Activated T-helper 1 cell treated with Interleukin-2 at 50 U/mL for 16 hours (primary cell): ENCODE data around the gene NRP1.
A peak's percentile ranks its signal among the peaks of the same experiment; 100 is the strongest.
"Not testable (repeated sequence)": the region's sequence is repeated elsewhere in the genome, so short reads cannot be mapped to it uniquely, and the experiment has no call there.

Experiments
- DNase-seq: peaks from one replicate; pipeline ENCODE4 v3.0.0-alpha.2; 2020; ENCODE audit warnings: low read depth

NRP1 gene

DNA sequence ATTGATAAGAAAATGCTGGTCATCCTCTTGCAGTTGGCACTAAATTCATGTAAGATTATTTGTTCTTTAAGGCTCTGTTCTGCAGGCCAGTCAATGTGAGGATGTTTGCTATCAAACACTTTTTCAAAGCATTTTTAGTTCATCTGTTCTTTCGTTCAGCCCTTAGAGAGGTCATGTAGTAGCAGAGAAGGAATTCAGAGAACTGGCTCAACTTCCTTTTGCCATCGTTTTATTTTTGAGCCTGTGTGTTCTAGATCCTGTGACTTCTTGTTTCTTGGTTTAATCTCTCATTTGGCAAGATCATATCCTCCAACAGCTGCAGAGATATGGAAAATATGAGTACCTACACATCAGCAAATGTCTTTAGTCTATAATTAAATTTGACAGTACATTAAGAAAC lies 184.3 kb downstream of the NRP1 start:
- no peak for DNase-seq

- no peak for DNase-seq
Observed at GRCh38 chr10:33147013-33147310, 187.5 kb downstream of the NRP1 start.

GRCh38 chr10:33146189-33147012 lies 188.1 kb downstream of the NRP1 start:
- DNase-seq, result no peak

DNA sequence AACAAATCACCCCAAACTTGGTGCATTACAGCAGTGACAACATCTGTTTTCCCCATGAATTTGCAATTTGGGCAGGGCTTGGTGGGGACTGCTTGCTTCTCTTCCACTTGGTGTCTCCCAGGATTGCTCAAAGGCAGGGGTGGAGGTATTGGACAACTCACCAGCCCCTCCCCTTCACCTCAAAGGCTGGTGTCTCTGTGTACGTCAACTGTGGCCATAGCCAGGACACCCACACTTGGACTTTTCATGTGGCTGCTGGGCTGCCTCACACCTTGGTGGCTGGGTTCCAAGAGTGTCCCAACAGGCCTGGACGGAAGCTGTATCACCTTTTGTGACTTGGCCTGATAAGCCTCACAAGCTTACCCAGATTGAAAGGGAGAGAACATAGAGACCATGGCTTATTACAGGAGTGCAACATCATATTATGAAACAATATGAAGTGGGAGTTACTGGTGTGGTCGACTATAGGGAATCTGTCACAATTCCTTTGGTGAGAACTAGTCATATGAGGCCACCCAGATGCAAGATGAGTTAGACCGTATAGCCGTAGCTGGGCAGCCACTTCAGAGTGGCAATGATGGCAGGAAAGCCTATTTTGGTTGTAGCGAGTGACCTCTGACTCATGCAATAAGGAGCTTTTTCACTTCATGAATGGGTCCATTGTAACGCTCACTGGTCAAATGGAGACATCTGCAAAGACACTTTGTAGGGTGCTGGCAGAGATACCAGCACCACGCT lies 188.8 kb downstream of the NRP1 start:
- DNase-seq, result no peak

DNA sequence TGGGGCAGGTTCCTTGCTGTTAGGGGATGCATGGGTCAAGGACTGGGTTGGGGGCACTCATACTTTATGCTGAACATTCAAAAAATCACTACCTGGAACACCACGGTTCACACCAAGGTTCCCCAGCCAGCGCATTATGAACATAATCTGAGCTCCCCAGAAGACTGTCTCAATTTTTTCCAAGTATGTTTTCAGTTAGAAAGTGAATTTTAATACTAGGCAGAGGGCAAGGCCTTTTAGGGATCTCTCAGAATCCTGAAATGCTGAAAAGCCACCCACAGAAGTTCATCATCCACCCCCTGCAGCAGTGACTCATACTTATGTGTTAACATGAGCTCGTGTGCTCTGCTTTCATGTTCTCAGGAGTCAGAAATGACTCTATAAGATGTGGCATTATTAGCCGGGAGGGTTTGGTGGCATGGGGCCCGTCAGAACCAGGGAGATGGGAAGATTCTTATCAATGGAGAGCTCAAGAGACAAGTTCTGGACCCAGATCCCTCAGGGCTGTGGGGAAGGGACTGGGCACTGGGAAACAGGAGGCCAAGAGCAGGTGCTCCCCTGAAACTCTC lies 191.2 kb downstream of the NRP1 start:
- DNase-seq, result no peak

DNA sequence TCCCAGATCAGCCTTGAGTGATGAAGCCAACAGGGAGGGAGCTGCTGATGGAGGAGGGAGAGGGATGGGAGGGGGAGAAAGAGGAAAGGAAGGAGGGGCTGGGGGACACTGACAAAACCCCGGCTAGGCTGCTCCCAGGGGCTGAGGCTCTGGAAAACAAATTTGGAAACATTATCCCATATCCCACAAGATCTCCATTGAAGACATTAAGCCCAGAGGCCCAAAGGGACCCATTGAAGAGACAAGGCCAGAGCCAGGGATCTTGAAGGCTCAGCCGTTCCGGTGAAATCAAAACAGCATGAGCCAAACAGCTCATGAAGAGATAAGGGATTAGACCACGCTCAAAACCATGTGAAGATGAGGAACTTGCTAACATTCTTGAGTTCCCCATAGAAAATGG lies 192.2 kb downstream of the NRP1 start:
- no peak for DNase-seq

DNA sequence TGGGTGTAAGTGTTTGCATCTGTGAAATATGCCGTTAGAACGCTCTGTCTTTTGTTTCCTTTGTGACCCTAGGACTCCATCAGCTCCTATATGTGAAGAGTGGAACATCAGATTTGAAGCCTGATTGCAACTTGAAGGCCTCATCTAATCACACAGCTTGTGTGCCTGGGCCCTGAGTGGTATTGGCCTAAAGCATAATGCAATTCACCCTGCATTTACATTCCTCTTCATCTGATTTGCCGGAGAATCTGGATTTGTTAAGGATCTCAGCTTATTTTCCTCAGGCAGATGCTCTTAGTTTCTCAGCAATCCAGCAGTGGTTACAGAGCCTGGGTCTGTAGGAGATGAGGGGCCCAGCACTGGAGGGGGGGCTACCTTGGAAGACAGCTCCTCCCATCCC lies 193.2 kb downstream of the NRP1 start:
- DNase-seq, result no peak

DNA sequence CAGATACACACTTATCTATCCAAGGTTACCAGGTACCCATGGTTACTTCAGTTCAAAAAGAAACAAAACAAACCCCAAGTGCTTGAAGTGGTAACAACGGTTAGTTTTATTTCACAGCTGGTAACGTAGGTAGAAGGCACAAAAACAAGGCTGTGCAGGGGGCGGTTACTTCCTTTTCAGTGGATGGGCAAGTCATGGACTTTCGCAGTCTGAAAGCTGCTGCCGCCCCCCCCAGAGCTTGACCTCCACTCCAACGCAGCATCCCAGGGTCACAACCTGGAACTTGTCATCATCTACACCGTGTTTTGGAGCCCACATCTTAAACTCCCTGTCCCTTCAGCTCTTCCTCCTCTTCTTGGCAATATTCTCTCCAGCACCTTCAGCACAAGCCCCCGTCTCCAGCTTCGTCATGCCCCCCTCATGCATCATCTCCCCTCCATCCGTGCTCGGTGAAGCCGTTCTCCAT lies 195.3 kb downstream of the NRP1 start:
- peak; percentile 49 for DNase-seq

DNA sequence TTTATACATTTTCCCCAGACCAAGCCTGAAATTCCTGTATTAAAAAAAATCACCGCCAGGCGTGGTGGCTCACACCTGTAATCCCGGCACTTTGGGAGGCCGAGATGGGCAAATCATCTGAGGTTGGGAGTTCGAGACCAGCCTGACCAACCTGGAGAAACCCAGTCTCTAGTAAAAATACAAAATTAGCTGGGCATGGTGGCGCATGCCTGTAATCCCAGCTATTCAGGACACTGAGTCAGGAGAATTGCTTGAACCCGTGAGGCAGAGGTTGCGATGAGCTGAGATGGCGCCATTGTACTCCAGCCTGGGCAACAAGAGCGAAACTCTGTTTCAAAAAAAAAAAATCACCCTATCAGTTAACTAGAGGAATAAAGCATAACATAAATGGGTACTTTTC lies 195.8 kb downstream of the NRP1 start:
- not testable (repeated sequence) for DNase-seq

DNA sequence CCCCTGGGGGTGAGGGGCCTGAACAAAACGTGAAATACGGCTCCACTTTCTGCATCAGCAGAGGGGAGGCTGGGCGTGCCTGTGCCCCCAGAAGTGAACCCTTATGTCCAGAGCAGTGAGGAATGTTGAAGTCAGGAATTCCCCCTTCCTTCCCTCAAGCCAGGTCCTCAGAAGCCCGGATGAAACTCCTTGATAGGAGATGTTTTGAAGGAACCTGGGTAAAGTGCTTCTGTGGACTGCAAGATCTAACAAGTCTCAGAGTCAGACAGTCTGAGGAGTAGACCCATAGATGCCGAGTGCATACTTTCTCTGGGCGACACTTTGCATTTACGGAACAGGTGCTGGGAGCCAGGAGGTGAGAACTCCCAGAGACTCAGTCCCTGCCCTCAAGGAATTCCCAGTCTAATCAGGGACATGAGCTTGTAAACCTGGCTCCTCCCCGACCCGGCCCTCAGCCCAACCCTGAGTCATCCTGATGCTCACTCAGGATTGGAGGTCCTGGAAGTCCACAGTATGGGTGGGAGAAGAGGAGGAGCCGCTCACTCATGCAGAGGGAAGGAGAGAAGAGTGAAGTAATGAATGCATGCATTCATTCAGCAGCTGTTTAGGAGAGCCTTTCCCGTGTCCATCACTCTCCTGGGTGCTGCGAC lies 197.0 kb downstream of the NRP1 start:
- no peak for DNase-seq

GRCh38 chr10:33136781-33137180 lies 197.7 kb downstream of the NRP1 start:
- DNase-seq, result no peak

GRCh38 chr10:33136271-33136670 lies 198.2 kb downstream of the NRP1 start:
- no peak for DNase-seq

DNA sequence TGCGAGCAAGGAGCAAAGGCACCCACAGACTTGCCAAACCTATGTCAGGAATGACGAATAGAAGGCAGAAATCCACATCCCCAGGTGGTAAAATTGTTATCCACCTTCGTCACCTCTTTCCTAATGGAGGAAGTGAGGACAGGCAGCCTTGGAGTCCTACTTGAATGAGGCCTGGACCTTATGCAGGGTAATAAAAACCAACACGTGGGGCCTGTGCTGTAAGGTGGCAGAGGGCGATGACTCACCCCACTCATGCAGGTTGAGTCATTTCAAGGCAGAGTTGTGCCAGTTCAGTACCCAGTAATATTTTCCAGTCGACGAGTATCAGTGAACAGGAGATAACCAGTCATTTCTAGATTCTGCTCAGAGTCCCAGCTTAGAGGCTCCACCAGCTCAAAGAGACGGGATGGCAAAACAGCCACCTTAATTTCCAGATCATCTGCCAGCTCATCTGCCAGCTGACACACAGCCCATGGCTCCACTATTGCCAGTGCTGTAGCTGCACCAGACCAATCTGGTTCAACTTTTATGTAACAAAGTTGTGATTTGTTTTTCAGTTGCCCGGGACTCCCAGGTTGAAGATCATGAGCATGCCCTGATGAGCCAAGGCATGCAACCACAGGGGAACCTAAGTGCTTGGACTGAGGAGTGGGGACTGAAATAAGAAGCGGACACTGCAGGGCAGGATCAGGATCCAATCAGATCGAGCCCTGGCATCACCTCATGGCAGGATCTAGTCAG lies 200.3 kb downstream of the NRP1 start:
- peak; percentile 57 for DNase-seq

- DNase-seq, result no peak
Observed at GRCh38 chr10:33133557-33133956, 200.9 kb downstream of the NRP1 start.

DNA sequence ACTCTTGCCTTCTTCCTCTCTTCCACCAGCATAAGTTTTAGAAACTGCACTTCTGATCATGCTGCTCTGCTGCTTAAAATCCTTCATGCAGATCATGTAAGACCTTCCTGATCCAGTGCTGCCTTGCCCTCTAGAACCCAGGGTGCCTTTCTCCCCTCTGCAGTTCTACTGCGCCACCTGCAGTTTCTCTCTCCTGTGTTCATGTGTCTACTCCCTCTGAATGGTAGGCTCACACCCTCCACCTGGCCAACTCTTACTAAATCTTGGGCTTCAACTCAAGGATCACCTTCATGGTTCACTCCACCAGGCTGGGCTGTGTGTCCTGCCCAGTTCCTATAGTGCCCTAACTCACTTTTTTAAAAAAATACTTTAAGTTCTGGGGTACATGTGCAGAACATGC lies 201.8 kb downstream of the NRP1 start:
- DNase-seq, result no peak

DNA sequence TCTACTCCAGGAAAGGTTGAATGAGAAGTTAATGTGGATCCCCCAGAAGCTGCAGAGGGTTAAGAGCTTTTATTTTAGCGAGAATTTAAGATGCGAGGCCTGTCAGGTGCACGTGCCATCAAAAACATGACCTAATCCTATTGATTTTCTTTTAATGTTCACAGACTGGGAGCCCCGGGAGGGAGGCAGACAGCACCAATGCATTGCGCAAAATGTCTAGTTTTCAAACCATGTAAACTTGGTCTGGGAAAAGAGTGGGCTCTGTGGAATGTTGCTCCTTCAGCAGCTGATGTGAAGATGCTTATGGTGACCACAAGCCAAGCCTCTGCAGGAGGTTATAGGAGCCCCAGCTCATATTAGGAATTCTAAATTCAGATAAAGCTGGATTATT lies 204.5 kb downstream of the NRP1 start:
- DNase-seq, result no peak

- DNase-seq, result no peak
Observed at GRCh38 chr10:33129141-33129995, 205.1 kb downstream of the NRP1 start.

DNA sequence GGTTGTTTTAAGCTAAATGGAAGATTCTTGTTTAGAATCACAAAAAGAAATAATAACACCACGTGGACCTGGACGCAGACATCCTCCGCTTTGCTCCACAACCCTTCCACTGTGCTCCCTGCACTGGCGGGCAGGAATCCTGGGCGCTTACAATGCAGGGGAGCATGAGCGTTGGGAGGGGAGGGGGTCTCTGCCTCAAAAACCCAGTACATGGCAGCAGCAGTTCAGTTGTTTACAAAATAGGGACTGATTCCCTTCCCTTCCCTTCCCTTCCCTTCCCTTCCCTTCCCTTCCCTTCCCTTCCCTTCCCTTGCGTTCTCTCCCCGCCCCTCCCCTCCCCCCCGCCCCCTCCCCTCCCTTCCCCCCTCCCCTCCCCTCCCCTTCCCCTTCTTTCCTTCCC lies 206.8 kb downstream of the NRP1 start:
- DNase-seq, result no peak
